ENCODE data around the gene CREBBP. TPM values are rescaled to one million over a fixed set of nuclear protein-coding genes. Genes with fewer than 3 reads are reported as not detected.
A peak's percentile ranks its signal among the peaks of the same experiment; 100 is the strongest.

The CREBBP gene
- total and polyA plus RNA-seq, 10 donors = 5.8 to 153 (median 99.9) TPM

DNA sequence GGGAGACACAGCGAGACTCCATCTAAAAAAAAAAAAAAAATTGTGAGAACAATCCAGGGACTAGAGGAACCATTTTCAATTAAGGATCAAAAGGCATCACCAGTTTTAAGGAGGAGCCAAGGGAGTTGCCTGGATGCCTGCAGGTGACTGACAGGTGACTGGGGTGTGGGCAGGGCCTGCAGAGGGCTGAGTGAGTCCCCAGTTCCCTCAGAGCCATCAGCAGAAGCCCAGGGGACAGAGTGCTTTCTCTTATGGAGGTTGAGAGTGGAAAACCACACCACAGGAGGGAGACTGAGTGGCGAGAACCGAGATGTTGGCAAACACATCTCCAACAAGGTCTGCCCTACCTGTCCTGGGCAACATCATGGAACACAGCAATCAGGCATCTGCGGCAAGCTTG, 27.1 kb upstream of the CREBBP start:
- DNase-seq = peak; percentile 20
- no peaks in the 10 kb centered on the region for H3K36me3 ChIP-seq
- no peak overlapping the region for H3K4me3 ChIP-seq
- TF ChIP-seq POLR2A (IDR thresholded peaks at IDR 0.05) (no peak), POLR2AphosphoS5 (IDR thresholded peaks at IDR 0.05) (no peak)
- TF ChIP-seq, protein P1, sequence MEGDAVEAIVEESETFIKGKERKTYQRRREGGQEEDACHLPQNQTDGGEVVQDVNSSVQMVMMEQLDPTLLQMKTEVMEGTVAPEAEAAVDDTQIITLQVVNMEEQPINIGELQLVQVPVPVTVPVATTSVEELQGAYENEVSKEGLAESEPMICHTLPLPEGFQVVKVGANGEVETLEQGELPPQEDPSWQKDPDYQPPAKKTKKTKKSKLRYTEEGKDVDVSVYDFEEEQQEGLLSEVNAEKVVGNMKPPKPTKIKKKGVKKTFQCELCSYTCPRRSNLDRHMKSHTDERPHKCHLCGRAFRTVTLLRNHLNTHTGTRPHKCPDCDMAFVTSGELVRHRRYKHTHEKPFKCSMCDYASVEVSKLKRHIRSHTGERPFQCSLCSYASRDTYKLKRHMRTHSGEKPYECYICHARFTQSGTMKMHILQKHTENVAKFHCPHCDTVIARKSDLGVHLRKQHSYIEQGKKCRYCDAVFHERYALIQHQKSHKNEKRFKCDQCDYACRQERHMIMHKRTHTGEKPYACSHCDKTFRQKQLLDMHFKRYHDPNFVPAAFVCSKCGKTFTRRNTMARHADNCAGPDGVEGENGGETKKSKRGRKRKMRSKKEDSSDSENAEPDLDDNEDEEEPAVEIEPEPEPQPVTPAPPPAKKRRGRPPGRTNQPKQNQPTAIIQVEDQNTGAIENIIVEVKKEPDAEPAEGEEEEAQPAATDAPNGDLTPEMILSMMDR (IDR thresholded peaks at IDR 0.05 in 8 of 11, conservative IDR thresholded peaks at IDR 0.05 in 3 of 11) = no peak
- no peaks in the 10 kb centered on the region for H3K4me1 ChIP-seq
- no peak overlapping the region for H3K27ac ChIP-seq
- no peaks in the 10 kb centered on the region for H3K9me3 ChIP-seq
- H3K27me3 ChIP-seq (replicated peaks in 1 of 7) = peaks cover 0 to 3% (median 0%) of the 10 kb centered on the region in 7 donors
- WGBS, 5 donors = 86 to 91% (median 89%) methylated on average over 4 of the region's 4 CpGs
- intact Hi-C loops (cut with DNase I; ENCODE audit: low total_unique reads) = no loop called here

DNA sequence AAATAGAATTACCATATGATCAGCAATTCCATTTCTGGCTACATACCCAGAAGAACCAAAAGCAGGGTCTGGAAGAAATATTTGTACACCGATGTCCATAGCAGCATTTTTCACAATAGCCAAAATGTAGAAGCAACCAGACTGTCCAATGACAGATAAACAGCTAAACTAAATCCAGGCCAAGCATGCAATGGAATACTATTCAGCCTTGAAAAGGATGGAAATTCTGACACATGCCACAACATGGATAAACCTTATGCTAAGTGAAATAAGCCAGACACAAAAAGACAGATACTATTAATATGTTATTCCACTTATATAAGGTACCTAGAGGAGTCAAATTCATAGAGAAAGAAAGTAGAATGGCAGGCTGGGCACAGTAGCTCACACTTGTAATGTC, 25.9 kb upstream of the CREBBP start:
- intact Hi-C loops (cut with DNase I; ENCODE audit: low total_unique reads) = no loop called here
- H3K36me3 ChIP-seq = no peaks in the 10 kb centered on the region
- peaks cover 0 to 3% (median 0%) of the 10 kb centered on the region in 7 donors for H3K27me3 ChIP-seq (replicated peaks in 1 of 7)
- DNase-seq = no peak
- H3K9me3 ChIP-seq = no peaks in the 10 kb centered on the region
- no peaks in the 10 kb centered on the region for H3K4me1 ChIP-seq
- H3K4me3 ChIP-seq = no peak overlapping the region
- H3K27ac ChIP-seq = no peak overlapping the region
- WGBS, 5 donors = 95 to 100% (median 97%) methylated on average over 1 of the region's 1 CpG
- TF ChIP-seq POLR2A (IDR thresholded peaks at IDR 0.05) = no peak
- TF ChIP-seq POLR2AphosphoS5 (IDR thresholded peaks at IDR 0.05) = no peak
- TF ChIP-seq, protein P1 (IDR thresholded peaks at IDR 0.05 in 8 of 11, conservative IDR thresholded peaks at IDR 0.05 in 3 of 11) = no peak

DNA sequence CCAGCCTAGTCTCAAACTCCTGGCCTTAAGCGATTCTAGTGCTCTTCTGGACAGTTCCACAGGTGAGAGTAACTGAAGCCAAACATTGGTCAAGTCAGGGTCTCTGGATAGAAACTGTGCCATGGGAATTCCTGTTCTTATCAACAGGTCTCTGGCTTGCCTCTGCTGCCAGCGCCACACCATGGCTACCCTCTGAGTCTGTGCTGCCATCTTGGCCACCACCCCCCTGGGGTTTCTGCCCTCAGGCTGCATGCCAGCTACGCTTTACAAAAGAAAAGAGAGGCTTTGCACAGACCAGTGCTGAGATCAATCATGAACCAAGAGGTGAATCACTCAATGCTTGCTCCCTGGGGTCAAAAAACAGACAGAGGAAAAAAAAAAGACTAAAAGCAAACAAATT, 24.4 kb upstream of the CREBBP start:
- Histone ChIP-seq H3K27me3 (replicated peaks in 1 of 7) (peaks cover 0 to 3% (median 0%) of the 10 kb centered on the region in 7 donors), H3K27ac (no peak overlapping the region), H3K4me3 (no peak overlapping the region), H3K4me1 (no peaks in the 10 kb centered on the region), H3K36me3 (no peaks in the 10 kb centered on the region), H3K9me3 (no peaks in the 10 kb centered on the region)
- WGBS, 5 donors = 88 to 93% (median 91%) methylated on average over 3 of the region's 3 CpGs
- intact Hi-C loops (cut with DNase I; ENCODE audit: low total_unique reads) = no loop called here
- peak; percentile 15 for DNase-seq
- TF ChIP-seq POLR2A (IDR thresholded peaks at IDR 0.05) = no peak
- no peak for TF ChIP-seq POLR2AphosphoS5 (IDR thresholded peaks at IDR 0.05)
- TF ChIP-seq, protein P1 (IDR thresholded peaks at IDR 0.05 in 8 of 11, conservative IDR thresholded peaks at IDR 0.05 in 3 of 11) = no peak

DNA sequence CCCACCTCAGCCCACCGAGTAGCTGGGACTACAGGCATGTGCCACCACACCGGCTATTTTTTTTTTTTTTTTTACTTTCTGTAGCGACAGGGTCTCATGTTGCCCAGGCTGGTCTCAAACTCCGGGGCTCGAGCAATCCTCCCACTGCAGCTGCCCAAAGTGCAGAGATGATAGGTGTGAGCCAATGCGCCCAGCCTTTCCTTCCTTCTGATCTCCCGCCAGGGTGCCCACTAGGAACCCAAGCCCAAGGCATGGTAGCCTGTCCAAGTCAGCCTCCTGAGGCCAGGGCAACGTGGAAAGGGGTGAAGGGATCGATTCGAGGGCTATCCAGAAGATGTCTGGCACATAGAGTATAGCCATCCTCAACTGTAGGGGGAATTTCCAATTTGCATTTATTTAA, 9.6 kb upstream of the CREBBP start:
- TF ChIP-seq POLR2AphosphoS5 (IDR thresholded peaks at IDR 0.05) (no peak), POLR2A (IDR thresholded peaks at IDR 0.05) (no peak)
- TF ChIP-seq, protein P1 (IDR thresholded peaks at IDR 0.05 in 8 of 11, conservative IDR thresholded peaks at IDR 0.05 in 3 of 11) = no peak
- intact Hi-C loops (cut with DNase I; ENCODE audit: low total_unique reads) = no loop called here
- H3K4me3 ChIP-seq = no peak overlapping the region
- no peaks in the 10 kb centered on the region for H3K36me3 ChIP-seq
- H3K9me3 ChIP-seq = peaks cover 0 to 3% (median 0%) of the 10 kb centered on the region in 8 donors
- no peak for DNase-seq
- no peak overlapping the region for H3K27ac ChIP-seq
- whole genome bisulfite sequencing, 5 donors = 89 to 93% (median 91%) methylated on average over 10 of the region's 10 CpGs
- H3K27me3 ChIP-seq (replicated peaks in 1 of 7) = peaks cover 0 to 33% (median 0%) of the 10 kb centered on the region in 7 donors
- no peaks in the 10 kb centered on the region for H3K4me1 ChIP-seq
